H9 (cell line): ENCODE results near the gene PSTPIP1. TPM values are rescaled to one million over a fixed set of nuclear protein-coding genes. Genes with fewer than 3 reads are reported as not detected.
A peak's percentile ranks its signal among the peaks of the same experiment; 100 is the strongest.

ENCODE experiments used
- DNase-seq: peaks from one replicate; pipeline ENCODE4 v3.0.0-alpha.2; 2017
- H2AFZ ChIP-seq: one replicate; pipeline ENCODE4 v1.6.1; 2013; ENCODE audit warnings: mild to moderate bottlenecking, low read length, control low read depth, moderate library complexity
- H2AK5ac ChIP-seq: 2 replicates; pipeline ENCODE4 v1.6.1; 2013; ENCODE audit warnings: low read length, control low read depth, mixed read lengths; ENCODE audit not compliant: insufficient read length
- H2BK120ac ChIP-seq: one replicate; pipeline ENCODE4 v1.6.1; 2013; ENCODE audit warnings: low read depth, mild to moderate bottlenecking, low read length, control low read depth, inconsistent platforms; ENCODE audit not compliant: poor library complexity, severe bottlenecking
- H2BK12ac ChIP-seq: 2 replicates; pipeline ENCODE4 v1.6.1; 2013; ENCODE audit warnings: low read length, control low read depth, mixed read lengths, low read depth; ENCODE audit not compliant: insufficient read length
- H2BK15ac ChIP-seq: 2 replicates; pipeline ENCODE4 v1.6.1; 2013; ENCODE audit warnings: low read depth, low read length, control low read depth
- H2BK20ac ChIP-seq: one replicate; pipeline ENCODE4 v1.6.1; 2013; ENCODE audit warnings: low read depth, mild to moderate bottlenecking, low read length, control low read depth, inconsistent platforms; ENCODE audit not compliant: poor library complexity, severe bottlenecking
- H2BK5ac ChIP-seq: 2 replicates; pipeline ENCODE4 v1.6.1; 2013; ENCODE audit warnings: low read length, control low read depth, mixed read lengths; ENCODE audit not compliant: insufficient read length
- H3K14ac ChIP-seq: 2 replicates; pipeline ENCODE4 v1.6.1; 2013; ENCODE audit warnings: low read length, control low read depth; ENCODE audit not compliant: insufficient read depth
- H3K18ac ChIP-seq: 2 replicates; pipeline ENCODE4 v1.6.1; 2013; ENCODE audit warnings: low read depth, mild to moderate bottlenecking, mixed read lengths, low read length, control low read depth; ENCODE audit not compliant: insufficient read length
- H3K23ac ChIP-seq: 2 replicates; pipeline ENCODE4 v1.6.1; 2013; ENCODE audit warnings: low read length, control low read depth, mixed read lengths, low read depth; ENCODE audit not compliant: insufficient read length
- H3K23me2 ChIP-seq: 2 replicates; pipeline ENCODE4 v1.6.1; 2013; ENCODE audit warnings: low read depth, mild to moderate bottlenecking, mixed read lengths, low read length, control low read depth; ENCODE audit not compliant: insufficient read length, poor library complexity, severe bottlenecking
- H3K27ac ChIP-seq: 2 replicates; pipeline ENCODE4 v1.5.1; 2013; ENCODE audit warnings: low read length, control low read depth, mixed read lengths, low read depth; ENCODE audit not compliant: insufficient read length
- H3K27me3 ChIP-seq: 2 replicates; pipeline ENCODE4 v1.6.1; 2013; ENCODE audit warnings: low read length, control low read depth, inconsistent platforms; ENCODE audit not compliant: insufficient read depth
- H3K4ac ChIP-seq: 2 replicates; pipeline ENCODE4 v1.6.1; 2013; ENCODE audit warnings: low read depth, mild to moderate bottlenecking, control low read depth, inconsistent platforms, low read length, moderate library complexity
- H3K4me1 ChIP-seq: 2 replicates; pipeline ENCODE4 v1.6.1; 2013; ENCODE audit warnings: low read length, control low read depth, inconsistent platforms; ENCODE audit not compliant: insufficient read depth
- H3K4me2 ChIP-seq: 2 replicates; pipeline ENCODE4 v1.6.1; 2013; ENCODE audit warnings: low read length, control low read depth, mixed read lengths; ENCODE audit not compliant: insufficient read length, insufficient read depth
- H3K56ac ChIP-seq: 2 replicates; pipeline ENCODE4 v1.6.1; 2013; ENCODE audit warnings: low read depth, mild to moderate bottlenecking, mixed read lengths, low read length, control low read depth; ENCODE audit not compliant: insufficient read length
- H3K79me1 ChIP-seq: 2 replicates; pipeline ENCODE4 v1.6.1; 2013; ENCODE audit warnings: low read depth, mild to moderate bottlenecking, moderate library complexity, low read length, control low read depth, inconsistent platforms; ENCODE audit not compliant: insufficient read depth, poor library complexity, severe bottlenecking
- H3K79me2 ChIP-seq: 2 replicates; pipeline ENCODE4 v1.6.1; 2013; ENCODE audit warnings: low read length, control low read depth, inconsistent platforms; ENCODE audit not compliant: insufficient read depth
- H3K9ac ChIP-seq: 2 replicates; pipeline ENCODE4 v1.6.1; 2013; ENCODE audit warnings: low read length, control low read depth, mixed read lengths; ENCODE audit not compliant: insufficient read length; ENCODE audit errors: extremely low read depth
- H3K9me3 ChIP-seq: one replicate; pipeline ENCODE4 v1.6.1; 2013; ENCODE audit warnings: low read depth, low read length, inconsistent platforms; ENCODE audit not compliant: control insufficient read depth
- H3T11ph ChIP-seq: one replicate; pipeline ENCODE4 v1.6.1; 2013; ENCODE audit warnings: mild to moderate bottlenecking, low read length, control low read depth, inconsistent platforms
- H4K20me1 ChIP-seq: one replicate; pipeline ENCODE4 v1.6.1; 2013; ENCODE audit not compliant: control insufficient read depth, insufficient read length, insufficient read depth
- H4K5ac ChIP-seq: 2 replicates; pipeline ENCODE4 v1.6.1; 2013; ENCODE audit warnings: low read depth, mild to moderate bottlenecking, mixed read lengths, low read length, control low read depth; ENCODE audit not compliant: insufficient read length
- H4K8ac ChIP-seq: replicated peaks from 2 replicates; pipeline ENCODE4 v1.6.1; 2013; ENCODE audit warnings: low read length, control low read depth, mixed read lengths, low read depth; ENCODE audit not compliant: insufficient read length
- H4K91ac ChIP-seq: 2 replicates; pipeline ENCODE4 v1.6.1; 2013; ENCODE audit warnings: low read depth, mild to moderate bottlenecking, moderate library complexity, mixed read lengths, low read length, control low read depth; ENCODE audit not compliant: insufficient read length
- H3K27ac Mint-ChIP-seq, 3 experiments: 2 replicates in 2 of 3; 3 replicates in 1 of 3; pipeline ENCODE4 v1.8.0; 2020 to 2021; ENCODE audit warnings: mixed read lengths in 3 of 3, mild to moderate bottlenecking in 1 of 3, moderate library complexity in 1 of 3
- H3K27me3 Mint-ChIP-seq: 2 replicates; pipeline ENCODE4 v1.8.0; 2021; ENCODE audit warnings: low read depth, mild to moderate bottlenecking, moderate library complexity, mixed read lengths
- H3K36me3 Mint-ChIP-seq, 3 experiments: 2 replicates in 2 of 3; 3 replicates in 1 of 3; pipeline ENCODE4 v1.8.0; 2020 to 2021; ENCODE audit warnings: low read depth in 3 of 3, mixed read lengths in 3 of 3; ENCODE audit not compliant: insufficient read depth in 1 of 3
- H3K4me1 Mint-ChIP-seq, 2 experiments: 2 replicates each; pipeline ENCODE4 v1.8.0; 2020; ENCODE audit warnings: mixed read lengths in 2 of 2
- H3K4me3 Mint-ChIP-seq, 2 experiments: 2 replicates in 1 of 2; 3 replicates in 1 of 2; pipeline ENCODE4 v1.8.0; 2020 to 2021; ENCODE audit warnings: mild to moderate bottlenecking in 2 of 2, mixed read lengths in 2 of 2, moderate library complexity in 1 of 2
- H3K9me3 Mint-ChIP-seq, 2 experiments: 2 replicates in 1 of 2; 3 replicates in 1 of 2; pipeline ENCODE4 v1.8.0; 2020; ENCODE audit warnings: mild to moderate bottlenecking in 2 of 2, mixed read lengths in 2 of 2, moderate library complexity in 1 of 2
- WGBS: extraction: QIAGEN DNeasy Blood & Tissue Kit; methylation state at CpG from one replicate; pipeline ENCODE4 v1.1.7; 2013; ENCODE audit warnings: missing lambda C conversion rate, low lambda C conversion rate, mixed read lengths; ENCODE audit not compliant: insufficient read length; ENCODE audit errors: extremely low coverage; 5-methylcytosine and 5-hydroxymethylcytosine counted together
- total RNA-seq: library from RNA; stranded (reverse); gene quantifications from 2 replicates; pipeline ENCODE4 v1.2.1, GENCODE V29; 2021
- TF ChIP-seq, protein P1 (sequence below): fragments of 200-600 bp; sonication (generic); conservative IDR thresholded peaks from 3 replicates; pipeline ENCODE4 v1.8.0; 2021; ENCODE audit warnings: antibody characterized with exemption, mild to moderate bottlenecking

PSTPIP1 gene
- total RNA-seq, 1 experiment from 2014 or later, result 1.8 TPM

DNA sequence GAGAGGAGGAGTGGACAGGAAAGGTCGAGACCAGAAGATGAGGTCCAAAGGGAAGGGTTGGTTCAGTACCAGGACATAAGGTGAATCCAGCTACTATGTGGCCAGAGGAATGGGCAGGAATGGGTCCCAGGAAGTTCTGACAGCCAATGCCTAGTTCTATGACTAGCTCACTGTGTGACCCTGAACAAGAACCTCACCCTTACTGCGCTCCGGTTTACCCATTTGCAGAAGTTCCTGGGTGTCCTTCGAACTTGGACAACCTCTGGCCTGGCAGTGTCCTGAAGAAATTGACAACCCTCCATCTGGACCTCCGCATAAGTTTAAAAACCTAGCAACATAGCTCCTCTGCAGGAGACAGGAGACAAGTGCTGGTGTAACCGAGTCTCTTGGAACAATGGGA, 12.2 kb upstream of the PSTPIP1 start:
- WGBS, result no CpG with 5 or more reads among the region's 6 CpGs
- Histone ChIP-seq H4K91ac (no peak overlapping the region), H2AFZ (no peak overlapping the region)

More for the DNA sequence above, 12.2 kb upstream of the PSTPIP1 start:
- no peak overlapping the region; the same call in 1 of the 2 replicates for H3K14ac ChIP-seq
- no peak overlapping the region for H4K8ac ChIP-seq
- H3T11ph ChIP-seq, result no peak overlapping the region
- no peak overlapping the region for H3K9ac ChIP-seq
- H3K18ac ChIP-seq, result no peak overlapping the region
- peaks cover 2% of the 10 kb centered on the region; the same call in 1 of the 2 replicates for H3K27me3 Mint-ChIP-seq
- H3K27ac Mint-ChIP-seq, result peak overlapping the region in 1 of 3 experiments; percentile 66; a peak in 1 of 7 replicates
- TF ChIP-seq, protein P1, sequence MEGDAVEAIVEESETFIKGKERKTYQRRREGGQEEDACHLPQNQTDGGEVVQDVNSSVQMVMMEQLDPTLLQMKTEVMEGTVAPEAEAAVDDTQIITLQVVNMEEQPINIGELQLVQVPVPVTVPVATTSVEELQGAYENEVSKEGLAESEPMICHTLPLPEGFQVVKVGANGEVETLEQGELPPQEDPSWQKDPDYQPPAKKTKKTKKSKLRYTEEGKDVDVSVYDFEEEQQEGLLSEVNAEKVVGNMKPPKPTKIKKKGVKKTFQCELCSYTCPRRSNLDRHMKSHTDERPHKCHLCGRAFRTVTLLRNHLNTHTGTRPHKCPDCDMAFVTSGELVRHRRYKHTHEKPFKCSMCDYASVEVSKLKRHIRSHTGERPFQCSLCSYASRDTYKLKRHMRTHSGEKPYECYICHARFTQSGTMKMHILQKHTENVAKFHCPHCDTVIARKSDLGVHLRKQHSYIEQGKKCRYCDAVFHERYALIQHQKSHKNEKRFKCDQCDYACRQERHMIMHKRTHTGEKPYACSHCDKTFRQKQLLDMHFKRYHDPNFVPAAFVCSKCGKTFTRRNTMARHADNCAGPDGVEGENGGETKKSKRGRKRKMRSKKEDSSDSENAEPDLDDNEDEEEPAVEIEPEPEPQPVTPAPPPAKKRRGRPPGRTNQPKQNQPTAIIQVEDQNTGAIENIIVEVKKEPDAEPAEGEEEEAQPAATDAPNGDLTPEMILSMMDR, result no peak
- H3K79me2 ChIP-seq, result no peaks in the 10 kb centered on the region
- peaks cover 0 to 6% (median 4%) of the 10 kb centered on the region in 3 experiments; a peak in 2 of 7 replicates for H3K36me3 Mint-ChIP-seq
- no peak overlapping the region for H3K4me3 Mint-ChIP-seq
- H3K9me3 Mint-ChIP-seq, result peaks cover 6 to 7% of the 10 kb centered on the region in 2 experiments; a peak in 2 of 5 replicates
- no peaks in the 10 kb centered on the region for H3K9me3 ChIP-seq
- no peaks in the 10 kb centered on the region for H3K4me1 ChIP-seq
- H3K56ac ChIP-seq, result no peak overlapping the region
- no peak overlapping the region for H2BK5ac ChIP-seq
- no peaks in the 10 kb centered on the region for H3K79me1 ChIP-seq
- H3K27me3 ChIP-seq, result no peaks in the 10 kb centered on the region
- H3K4ac ChIP-seq, result no peak overlapping the region
- DNase-seq, result no peak
- H3K27ac ChIP-seq, result no peak overlapping the region
- H2BK15ac ChIP-seq, result no peak overlapping the region
- H2BK12ac ChIP-seq, result no peak overlapping the region
- H3K23me2 ChIP-seq, result no peaks in the 10 kb centered on the region
- H2AK5ac ChIP-seq, result no peak overlapping the region
- no peak overlapping the region for H3K23ac ChIP-seq
- H4K5ac ChIP-seq, result no peak overlapping the region
- no peak overlapping the region for H2BK120ac ChIP-seq
- H3K4me2 ChIP-seq, result no peak overlapping the region
- H3K4me1 Mint-ChIP-seq, result peaks cover 6 to 14% of the 10 kb centered on the region in 2 experiments
- no peak overlapping the region for H2BK20ac ChIP-seq
- no peaks in the 10 kb centered on the region for H4K20me1 ChIP-seq
